HEK293 (cell line): ENCODE data around the gene FRMD4A.

Experiments
- CTCF ChIA-PET: fragments of 350-600 bp; formaldehyde crosslinking; extraction: SDS; loops from one replicate; lab custom pipeline; 2021; ENCODE audit warnings: antibody characterized with exemption; lab: Yijun Ruan, JAX
- POLR2A ChIA-PET: fragments of 300-600 bp; formaldehyde crosslinking; extraction: SDS; loops from one replicate; lab custom pipeline; 2020; ENCODE audit warnings: antibody characterized with exemption, inconsistent platforms; lab: Yijun Ruan, JAX
- H3K27ac ChIP-seq: fragments of 200-500 bp; sonication (Bioruptor generic); 2 replicates; pipeline ENCODE4 v1.5.1; 2014; ENCODE audit warnings: low read depth, low read length, control low read depth, inconsistent platforms; ENCODE audit errors: extremely low read depth
- H3K36me3 ChIP-seq, 2 experiments: fragments of 200-500 bp in 1 of 2; sonication (Bioruptor generic) in 1 of 2; 1 replicate in 1 of 2; 2 replicates in 1 of 2; pipeline ENCODE4 v1.5.1; 2014 to 2017; ENCODE audit warnings: inconsistent platforms in 2 of 2, low read length in 2 of 2; ENCODE audit not compliant: control insufficient read depth in 2 of 2, insufficient read depth in 1 of 2
- H3K4me1 ChIP-seq: fragments of 200-500 bp; sonication (Bioruptor generic); 2 replicates; pipeline ENCODE4 v1.5.1; 2014; ENCODE audit warnings: mild to moderate bottlenecking, low read length, inconsistent platforms; ENCODE audit not compliant: control insufficient read depth, insufficient read depth
- H3K4me3 ChIP-seq: 2 replicates; pipeline ENCODE4 v1.5.1; 2011; ENCODE audit warnings: low read depth, mild to moderate bottlenecking, control low read depth, low read length, moderate library complexity
- H3K9me3 ChIP-seq: fragments of 200-500 bp; sonication (Bioruptor generic); 2 replicates; pipeline ENCODE4 v1.5.1; 2014; ENCODE audit warnings: low read depth, low read length, inconsistent platforms; ENCODE audit not compliant: control insufficient read depth, insufficient read depth
- HOXD13 ChIP-seq: sonication (generic); formaldehyde crosslinking; IDR thresholded peaks from 2 replicates; pipeline ENCODE4 v1.8.0; 2022; ENCODE audit warnings: missing genetic modification reagents, borderline replicate concordance
- REPIN1 ChIP-seq: fragments of 450-650 bp; formaldehyde crosslinking; IDR thresholded peaks from 2 replicates; pipeline ENCODE4 v1.5.1; 2017; ENCODE audit warnings: missing biosample characterization, missing genetic modification characterization, low read depth
- SALL2 ChIP-seq: fragments of 450-650 bp; formaldehyde crosslinking; IDR thresholded peaks from 2 replicates; pipeline ENCODE4 v1.5.0; 2017; ENCODE audit warnings: missing biosample characterization, mild to moderate bottlenecking, missing genetic modification characterization, borderline replicate concordance
- SCRT2 ChIP-seq: fragments of 450-650 bp; formaldehyde crosslinking; IDR thresholded peaks from 2 replicates; pipeline ENCODE4 v1.5.1; 2016; ENCODE audit warnings: missing biosample characterization, missing genetic modification characterization
- SP7 ChIP-seq: fragments of 450-650 bp; formaldehyde crosslinking; IDR thresholded peaks from 2 replicates; pipeline ENCODE4 v1.5.1; 2016; ENCODE audit warnings: missing biosample characterization, missing genetic modification characterization
- ZEB2 ChIP-seq: fragments of 450-650 bp; formaldehyde crosslinking; IDR thresholded peaks from 2 replicates; pipeline ENCODE4 v1.5.1; 2016; ENCODE audit warnings: missing biosample characterization, missing genetic modification characterization
- ZNF23 ChIP-seq: fragments of 450-650 bp; formaldehyde crosslinking; IDR thresholded peaks from 2 replicates; pipeline ENCODE4 v1.5.1; 2016; ENCODE audit warnings: missing biosample characterization, missing genetic modification characterization, borderline replicate concordance
- ZNF26 ChIP-seq: fragments of 450-650 bp; formaldehyde crosslinking; IDR thresholded peaks from 2 replicates; pipeline ENCODE4 v1.5.1; 2016; ENCODE audit warnings: missing biosample characterization, missing genetic modification characterization
- ZNF341 ChIP-seq: fragments of 450-650 bp; formaldehyde crosslinking; IDR thresholded peaks from 2 replicates; pipeline ENCODE4; 2016; ENCODE audit warnings: low read depth, missing biosample characterization, missing genetic modification characterization
- ZNF362 ChIP-seq: fragments of 450-650 bp; formaldehyde crosslinking; IDR thresholded peaks from 2 replicates; pipeline ENCODE4 v1.5.1; 2016; ENCODE audit warnings: missing biosample characterization, missing genetic modification characterization
- ZNF366 ChIP-seq: fragments of 450-650 bp; formaldehyde crosslinking; conservative IDR thresholded peaks from 2 replicates; pipeline ENCODE4 v1.5.1; 2016; ENCODE audit warnings: missing biosample characterization, missing genetic modification characterization
- ZNF600 ChIP-seq: fragments of 450-650 bp; formaldehyde crosslinking; IDR thresholded peaks from 2 replicates; pipeline ENCODE4 v1.5.1; 2016; ENCODE audit warnings: missing biosample characterization, missing genetic modification characterization
- ZNF629 ChIP-seq: fragments of 450-650 bp; formaldehyde crosslinking; IDR thresholded peaks from 2 replicates; pipeline ENCODE4 v1.5.1; 2017; ENCODE audit warnings: missing biosample characterization, missing genetic modification characterization
- ZNF843 ChIP-seq: fragments of 450-650 bp; formaldehyde crosslinking; IDR thresholded peaks from 2 replicates; pipeline ENCODE4 v1.5.1; 2016; ENCODE audit warnings: missing biosample characterization, missing genetic modification characterization
- TF ChIP-seq, protein P1 (sequence below): fragments of 450-650 bp; formaldehyde crosslinking; IDR thresholded peaks from 2 replicates; pipeline ENCODE4 v1.5.1; 2017; ENCODE audit warnings: missing biosample characterization, missing genetic modification characterization
- TF ChIP-seq, protein P2 (sequence below): fragments of 450-650 bp; formaldehyde crosslinking; IDR thresholded peaks from 2 replicates; pipeline ENCODE4 v1.5.1; 2017; ENCODE audit warnings: missing biosample characterization, missing genetic modification characterization
- TF ChIP-seq, protein P3 (sequence below): fragments of 450-650 bp; formaldehyde crosslinking; IDR thresholded peaks from 2 replicates; pipeline ENCODE4 v1.5.1; 2017; ENCODE audit warnings: missing biosample characterization, missing genetic modification characterization

FRMD4A gene

GRCh38 chr10:13973742-13974141 lies 357.0 kb downstream of the FRMD4A start:
- POLR2A ChIA-PET, result no interaction called here
- H3K4me3 ChIP-seq, result no peak overlapping the region
- H3K9me3 ChIP-seq, result no peaks in the 10 kb centered on the region
- no peaks in the 10 kb centered on the region for H3K36me3 ChIP-seq
- TF ChIP-seq ZNF362 (tag by site-specific recombination) (0 out of 2 replicates have a peak, but pooled peaks have one; percentile 50), REPIN1 (tag by site-specific recombination) (no peak), SALL2 (tag by site-specific recombination) (no peak), ZNF843 (no peak), ZNF23 (tag by site-specific recombination) (no peak), ZNF600 (tag by site-specific recombination) (peak; percentile 56; the same call in 1 of the 2 replicates), SP7 (tag by site-specific recombination) (peak; percentile 92), ZNF26 (tag by site-specific recombination) (no peak), ZNF629 (tag by site-specific recombination) (no peak), ZEB2 (tag by site-specific recombination) (0 out of 2 replicates have a peak, but pooled peaks have one; percentile 26), HOXD13 (no peak), ZNF366 (tag by site-specific recombination) (peak; percentile 4; the same call in 1 of the 2 replicates)
- TF ChIP-seq, protein P1, sequence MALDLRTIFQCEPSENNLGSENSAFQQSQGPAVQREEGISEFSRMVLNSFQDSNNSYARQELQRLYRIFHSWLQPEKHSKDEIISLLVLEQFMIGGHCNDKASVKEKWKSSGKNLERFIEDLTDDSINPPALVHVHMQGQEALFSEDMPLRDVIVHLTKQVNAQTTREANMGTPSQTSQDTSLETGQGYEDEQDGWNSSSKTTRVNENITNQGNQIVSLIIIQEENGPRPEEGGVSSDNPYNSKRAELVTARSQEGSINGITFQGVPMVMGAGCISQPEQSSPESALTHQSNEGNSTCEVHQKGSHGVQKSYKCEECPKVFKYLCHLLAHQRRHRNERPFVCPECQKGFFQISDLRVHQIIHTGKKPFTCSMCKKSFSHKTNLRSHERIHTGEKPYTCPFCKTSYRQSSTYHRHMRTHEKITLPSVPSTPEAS (tag by site-specific recombination), result peak; percentile 56; the same call in 1 of the 2 replicates
- TF ChIP-seq, protein P2, sequence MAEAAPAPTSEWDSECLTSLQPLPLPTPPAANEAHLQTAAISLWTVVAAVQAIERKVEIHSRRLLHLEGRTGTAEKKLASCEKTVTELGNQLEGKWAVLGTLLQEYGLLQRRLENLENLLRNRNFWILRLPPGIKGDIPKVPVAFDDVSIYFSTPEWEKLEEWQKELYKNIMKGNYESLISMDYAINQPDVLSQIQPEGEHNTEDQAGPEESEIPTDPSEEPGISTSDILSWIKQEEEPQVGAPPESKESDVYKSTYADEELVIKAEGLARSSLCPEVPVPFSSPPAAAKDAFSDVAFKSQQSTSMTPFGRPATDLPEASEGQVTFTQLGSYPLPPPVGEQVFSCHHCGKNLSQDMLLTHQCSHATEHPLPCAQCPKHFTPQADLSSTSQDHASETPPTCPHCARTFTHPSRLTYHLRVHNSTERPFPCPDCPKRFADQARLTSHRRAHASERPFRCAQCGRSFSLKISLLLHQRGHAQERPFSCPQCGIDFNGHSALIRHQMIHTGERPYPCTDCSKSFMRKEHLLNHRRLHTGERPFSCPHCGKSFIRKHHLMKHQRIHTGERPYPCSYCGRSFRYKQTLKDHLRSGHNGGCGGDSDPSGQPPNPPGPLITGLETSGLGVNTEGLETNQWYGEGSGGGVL (tag by site-specific recombination), result peak; percentile 36; the same call in 1 of the 2 replicates
- peaks cover 9% of the 10 kb centered on the region for H3K4me1 ChIP-seq
- CTCF ChIA-PET, result interaction anchor here (0.6 kb wide), 1 partner anchor 185 kb away, joined by 3 read pairs; no protein-coding TSS in a partner anchor
- H3K27ac ChIP-seq, result no peak overlapping the region

GRCh38 chr10:13972609-13973008 lies 358.1 kb downstream of the FRMD4A start:
- Histone ChIP-seq H3K4me3 (no peak overlapping the region), H3K4me1 (peaks cover 9% of the 10 kb centered on the region), H3K36me3 (no peaks in the 10 kb centered on the region), H3K9me3 (no peaks in the 10 kb centered on the region), H3K27ac (no peak overlapping the region)
- TF ChIP-seq ZNF341 (tag by site-specific recombination), result no peak
- TF ChIP-seq SCRT2 (tag by site-specific recombination), result 0 out of 2 replicates have a peak, but pooled peaks have one; percentile 4
- TF ChIP-seq, protein P3, sequence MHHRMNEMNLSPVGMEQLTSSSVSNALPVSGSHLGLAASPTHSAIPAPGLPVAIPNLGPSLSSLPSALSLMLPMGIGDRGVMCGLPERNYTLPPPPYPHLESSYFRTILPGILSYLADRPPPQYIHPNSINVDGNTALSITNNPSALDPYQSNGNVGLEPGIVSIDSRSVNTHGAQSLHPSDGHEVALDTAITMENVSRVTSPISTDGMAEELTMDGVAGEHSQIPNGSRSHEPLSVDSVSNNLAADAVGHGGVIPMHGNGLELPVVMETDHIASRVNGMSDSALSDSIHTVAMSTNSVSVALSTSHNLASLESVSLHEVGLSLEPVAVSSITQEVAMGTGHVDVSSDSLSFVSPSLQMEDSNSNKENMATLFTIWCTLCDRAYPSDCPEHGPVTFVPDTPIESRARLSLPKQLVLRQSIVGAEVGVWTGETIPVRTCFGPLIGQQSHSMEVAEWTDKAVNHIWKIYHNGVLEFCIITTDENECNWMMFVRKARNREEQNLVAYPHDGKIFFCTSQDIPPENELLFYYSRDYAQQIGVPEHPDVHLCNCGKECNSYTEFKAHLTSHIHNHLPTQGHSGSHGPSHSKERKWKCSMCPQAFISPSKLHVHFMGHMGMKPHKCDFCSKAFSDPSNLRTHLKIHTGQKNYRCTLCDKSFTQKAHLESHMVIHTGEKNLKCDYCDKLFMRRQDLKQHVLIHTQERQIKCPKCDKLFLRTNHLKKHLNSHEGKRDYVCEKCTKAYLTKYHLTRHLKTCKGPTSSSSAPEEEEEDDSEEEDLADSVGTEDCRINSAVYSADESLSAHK (tag by site-specific recombination), result no peak
- ChIA-PET POLR2A (no interaction called here), CTCF (no interaction called here)
